Skin of body (tissue), 2 donors: Measurements from ENCODE around the gene ZDHHC6. TPM values are rescaled to one million over a fixed set of nuclear protein-coding genes. Genes with fewer than 3 reads are reported as not detected.
"Not testable (repeated sequence)": the region's sequence is repeated elsewhere in the genome, so short reads cannot be mapped to it uniquely, and the experiment has no call there.

Experiments used
- DNase-seq: peaks from one replicate; lab custom pipeline; 2025; lab: John Stamatoyannopoulos, UW
- total RNA-seq: library from RNA; depleted of rRNA; stranded (reverse); fragments of >200 nt; gene quantifications from one replicate; pipeline ENCODE4 v1.2.3, GENCODE V29; 2014

Gene ZDHHC6
- total RNA-seq, 1 donor from 2014 or later, result 23.9 TPM

DNA sequence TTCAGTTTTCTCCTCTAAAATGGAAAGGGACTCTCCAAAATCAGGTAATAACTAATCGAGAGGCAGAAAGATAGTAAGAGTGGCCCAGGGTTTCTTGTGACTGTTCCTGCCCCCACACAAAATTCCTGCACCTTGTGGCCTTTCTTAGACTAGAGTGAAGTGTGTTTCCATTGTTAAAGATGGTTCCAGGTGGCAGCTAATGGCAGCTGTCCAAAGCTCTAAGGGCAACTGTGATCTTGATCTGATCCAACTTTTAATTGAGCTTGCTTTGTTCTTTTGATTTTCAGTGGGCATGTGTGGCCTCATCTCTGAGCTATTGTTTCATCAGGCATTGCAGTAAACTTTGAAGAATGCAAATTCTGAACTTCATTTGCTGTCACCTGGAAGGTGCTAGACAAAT is 53.4 kb downstream of the ZDHHC6 start:
- DNase-seq, result no peak

DNA sequence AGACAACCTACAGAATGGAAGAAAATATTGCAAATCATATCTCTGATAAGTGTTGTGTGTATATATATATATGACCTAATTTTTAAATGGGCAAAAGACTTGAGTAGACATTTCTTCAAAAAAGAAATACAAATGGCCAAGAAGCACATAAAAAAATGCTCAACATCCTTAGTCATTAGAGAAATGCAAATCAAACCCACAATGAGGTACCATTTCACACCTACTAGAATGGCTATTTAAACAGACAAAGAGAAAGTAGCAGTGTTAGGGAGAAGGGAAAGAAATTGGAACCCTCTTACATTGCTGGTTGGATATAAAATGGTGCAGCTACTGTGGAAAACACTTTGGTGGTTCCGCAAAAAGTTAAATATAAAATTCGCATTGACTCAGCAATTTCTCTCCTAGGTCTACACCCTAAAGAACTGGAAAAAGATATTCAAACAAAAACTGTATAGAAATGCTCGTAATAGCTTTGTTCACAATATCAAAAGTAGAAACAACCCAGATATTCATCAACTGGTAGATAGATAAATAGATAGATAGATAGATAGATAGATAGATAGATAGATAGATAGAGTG is 56.5 kb downstream of the ZDHHC6 start:
- DNase-seq, result no peak

GRCh38 chr10:112389271-112389822 is 57.4 kb downstream of the ZDHHC6 start:
- peak; percentile 41 for DNase-seq

DNA sequence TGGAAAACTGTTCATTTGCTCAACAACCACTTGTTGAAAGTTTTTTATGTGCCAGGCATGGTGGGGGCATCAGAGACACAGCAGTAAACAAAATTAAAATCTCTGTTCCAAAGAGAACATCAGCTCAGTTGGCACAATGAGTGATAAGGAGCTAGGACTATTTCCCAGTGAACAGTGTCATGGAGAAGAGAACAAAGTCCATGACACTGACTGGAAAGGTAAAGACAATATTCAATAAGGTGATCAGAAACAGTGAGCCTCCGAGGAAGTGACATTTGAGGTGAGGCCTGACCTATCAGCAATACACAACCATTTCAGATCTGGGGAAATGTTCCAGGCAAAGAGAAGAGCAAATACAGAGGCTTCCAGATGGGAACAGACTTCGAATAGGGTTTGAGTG is 58.2 kb downstream of the ZDHHC6 start:
- DNase-seq, result no peak

GRCh38 chr10:112388056-112388455 is 58.7 kb downstream of the ZDHHC6 start:
- DNase-seq, result not testable (repeated sequence)

DNA sequence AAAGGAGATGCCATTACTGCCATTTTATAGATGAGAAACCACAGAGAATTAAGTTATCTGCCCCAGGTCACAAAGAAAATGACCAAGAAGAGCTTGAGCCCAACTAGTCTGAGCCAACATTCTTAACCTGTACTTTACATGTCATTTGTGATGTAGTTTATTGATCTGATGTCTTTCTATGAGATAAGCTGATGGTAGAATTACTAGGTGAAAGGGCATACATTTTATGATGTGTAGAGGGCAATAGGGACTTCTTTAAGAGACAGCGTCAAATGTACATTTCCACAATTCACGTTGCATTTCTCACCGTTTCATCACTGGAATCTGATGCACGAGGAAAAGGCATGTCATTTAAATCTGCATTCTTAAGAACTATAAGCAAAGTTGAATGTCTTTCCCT is 61.5 kb downstream of the ZDHHC6 start:
- no peak for DNase-seq

GRCh38 chr10:112384141-112384540 is 62.6 kb downstream of the ZDHHC6 start:
- no peak for DNase-seq

DNA sequence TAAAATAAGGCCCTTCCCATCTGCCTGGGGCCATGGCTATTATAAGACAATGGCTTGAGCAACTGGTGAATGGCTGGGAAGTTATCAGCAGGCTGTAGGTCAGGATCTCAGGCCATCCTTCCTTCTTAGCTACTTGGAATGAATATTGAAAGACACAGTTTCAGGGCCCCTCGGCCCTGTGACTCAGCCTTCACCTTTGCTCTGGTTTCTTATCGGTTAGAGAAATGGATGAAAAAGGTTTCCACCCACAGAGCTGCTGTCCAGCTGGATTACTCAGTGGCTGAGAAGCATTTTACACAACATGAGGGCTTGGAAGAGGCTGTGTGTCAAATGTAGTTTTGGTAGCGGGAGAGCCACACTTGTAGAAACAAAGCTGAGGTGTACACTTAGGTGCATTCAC is 63.4 kb downstream of the ZDHHC6 start:
- no peak for DNase-seq

DNA sequence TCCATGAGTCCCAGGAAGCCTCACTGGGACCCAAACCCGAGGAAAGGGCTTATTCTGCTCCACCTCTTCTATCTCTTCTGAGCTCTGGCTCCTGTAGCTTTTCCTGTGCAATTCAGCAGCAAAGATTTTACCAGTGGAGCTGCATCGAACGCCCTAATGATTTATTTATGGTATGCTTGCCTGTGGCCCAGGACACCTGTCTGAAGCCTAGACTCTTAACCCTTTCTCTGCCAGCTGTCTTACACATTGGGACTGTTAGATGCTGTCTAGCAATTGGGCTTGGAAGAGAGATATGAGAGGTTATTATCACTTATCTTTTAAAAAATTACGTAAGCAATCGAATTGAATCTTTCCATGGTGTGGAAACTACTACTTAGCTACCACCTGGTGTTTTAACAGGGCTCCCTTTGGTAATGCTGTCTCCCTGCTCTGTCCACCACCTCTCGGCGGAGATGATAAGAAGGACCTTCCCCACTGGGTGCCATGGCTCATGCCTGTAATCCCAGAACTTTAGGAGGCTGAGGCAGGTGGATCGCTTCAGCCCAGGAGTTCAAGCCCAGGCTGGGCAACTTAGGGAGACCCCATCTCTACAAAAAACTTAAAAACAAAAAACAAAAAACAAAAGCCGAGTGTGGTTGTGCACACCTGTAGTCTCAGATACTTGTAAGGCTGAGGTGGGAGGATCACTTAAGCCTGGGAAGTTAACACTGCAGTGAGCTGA is 64.0 kb downstream of the ZDHHC6 start:
- no peak for DNase-seq

Other genes with a start within 250 kb of the ZDHHC6 start
- not detected for gene TECTB, start 163.5 kb downstream of the ZDHHC6 start, total RNA-seq
- gene ACSL5, start 72.8 kb downstream of the ZDHHC6 start, total RNA-seq, result 10.1 TPM
- gene VTI1A, start 301 bp upstream of the ZDHHC6 start, total RNA-seq, result 28.7 TPM